GM12864 (cell line): ENCODE results near the gene KCTD3.

Experiments
- DNase-seq: peaks from one replicate; pipeline ENCODE4 v3.0.0-alpha.2; 2011; ENCODE audit warnings: low read depth
- H3K4me3 ChIP-seq: 2 replicates; pipeline ENCODE4 v1.5.1; 2011; ENCODE audit warnings: mild to moderate bottlenecking, low read depth, low read length, control low read depth
- CTCF ChIP-seq: IDR thresholded peaks from 2 replicates; pipeline ENCODE4 v1.5.1; 2011; ENCODE audit warnings: low read depth, mild to moderate bottlenecking, moderate library complexity, low read length, control low read depth, inconsistent platforms; ENCODE audit errors: missing control alignments

The KCTD3 gene

GRCh38 chr1:215603319-215603718 lies 36.2 kb downstream of the KCTD3 start:
- DNase-seq, result no peak
- no peak for TF ChIP-seq CTCF
- H3K4me3 ChIP-seq, result no peak overlapping the region

- H3K4me3 ChIP-seq, result no peak overlapping the region
- DNase-seq, result no peak
- TF ChIP-seq CTCF, result no peak
Measured at GRCh38 chr1:215605011-215605621, 38.0 kb downstream of the KCTD3 start.

GRCh38 chr1:215606036-215606435 lies 38.9 kb downstream of the KCTD3 start:
- DNase-seq, result no peak
- TF ChIP-seq CTCF, result no peak

GRCh38 chr1:215606564-215607168 lies 39.6 kb downstream of the KCTD3 start:
- H3K4me3 ChIP-seq, result no peak overlapping the region
- peak; percentile 7 for TF ChIP-seq CTCF
- DNase-seq, result no peak

More at GRCh38 chr1:215606036-215606435, 38.9 kb downstream of the KCTD3 start:
- H3K4me3 ChIP-seq, result no peak overlapping the region

GRCh38 chr1:215607412-215607811 lies 40.3 kb downstream of the KCTD3 start:
- no peak for DNase-seq
- TF ChIP-seq CTCF, result no peak
- H3K4me3 ChIP-seq, result no peak overlapping the region

GRCh38 chr1:215608646-215609045 lies 41.5 kb downstream of the KCTD3 start:
- TF ChIP-seq CTCF, result no peak
- no peak overlapping the region for H3K4me3 ChIP-seq
- DNase-seq, result no peak

GRCh38 chr1:215612391-215612790 lies 45.3 kb downstream of the KCTD3 start:
- no peak overlapping the region for H3K4me3 ChIP-seq
- no peak for DNase-seq
- TF ChIP-seq CTCF, result no peak
